ENCODE results near the gene LSM12.
A peak's percentile ranks its signal among the peaks of the same experiment; 100 is the strongest.
"Not testable (repeated sequence)": the region's sequence is repeated elsewhere in the genome, so short reads cannot be mapped to it uniquely, and the experiment has no call there.

LSM12 gene

GRCh38 chr17:44074231-44074910 is 7.9 kb upstream of the LSM12 start:
- peak; percentile 29 for DNase-seq

GRCh38 chr17:44071772-44072171 is 5.3 kb upstream of the LSM12 start:
- no peak for DNase-seq

- DNase-seq: no peak
Observed at GRCh38 chr17:44071198-44071520, 4.7 kb upstream of the LSM12 start.

GRCh38 chr17:44070455-44071197 is 4.2 kb upstream of the LSM12 start, which contains the start of gene G6PC3:
TSS of gene G6PC3 (plus strand) at chr17:44070735. CDS start at chr17:44070966, 231 bp downstream.
- DNase-seq: peak; percentile 95

- no peak for DNase-seq
Observed at GRCh38 chr17:44069974-44070454, 3.5 kb upstream of the LSM12 start.

- no peak for DNase-seq
Observed at GRCh38 chr17:44067545-44067940, 1.1 kb upstream of the LSM12 start.

GRCh38 chr17:44065668-44066203 is 735 bp downstream of the LSM12 start:
- no peak for DNase-seq

- DNase-seq: no peak
Observed at GRCh38 chr17:44063704-44064639, 2.5 kb downstream of the LSM12 start.

- DNase-seq: no peak
Observed at GRCh38 chr17:44062871-44063270, 3.6 kb downstream of the LSM12 start.

- no peak for DNase-seq
Observed at GRCh38 chr17:44061446-44061845, 5.0 kb downstream of the LSM12 start.

GRCh38 chr17:44059101-44059892 is 7.2 kb downstream of the LSM12 start:
- no peak for DNase-seq

- DNase-seq: no peak
Observed at GRCh38 chr17:44053125-44053872, 13.2 kb downstream of the LSM12 start.

- DNase-seq: no peak
Observed at GRCh38 chr17:44049294-44050060, 17.0 kb downstream of the LSM12 start.

GRCh38 chr17:44046893-44047292 is 19.6 kb downstream of the LSM12 start:
- not testable (repeated sequence) for DNase-seq

GRCh38 chr17:44045486-44045885 is 21.0 kb downstream of the LSM12 start:
- DNase-seq: no peak

GRCh38 chr17:44044071-44044470 is 22.4 kb downstream of the LSM12 start:
- DNase-seq: no peak

GRCh38 chr17:44043272-44043696 is 23.2 kb downstream of the LSM12 start:
- no peak for DNase-seq

- no peak for DNase-seq
Observed at GRCh38 chr17:44039829-44040635, 26.4 kb downstream of the LSM12 start.

GRCh38 chr17:44038604-44039011 is 27.9 kb downstream of the LSM12 start:
- DNase-seq: no peak

GRCh38 chr17:44037471-44037870 is 29.0 kb downstream of the LSM12 start:
- no peak for DNase-seq

All from NCI-H345 (cell line).